Transverse colon (tissue), 4 donors: ENCODE data around the gene HTR3B. TPM values are rescaled to one million over a fixed set of nuclear protein-coding genes. Genes with fewer than 3 reads are reported as not detected.

Experiments used
- DNase-seq: peaks from one replicate; pipeline ENCODE4 v3.0.0-alpha.2; 2019
- H3K27ac ChIP-seq, 4 donors: fragments of 200-600 bp; sonication (generic); 2 replicates each; pipeline ENCODE4 v1.5.1; 2016 to 2018; ENCODE audit warnings: inconsistent platforms in 4 of 4
- H3K27me3 ChIP-seq: fragments of 200-600 bp; sonication (generic); 2 replicates; pipeline ENCODE4 v1.5.1; 2017; ENCODE audit warnings: inconsistent platforms
- H3K36me3 ChIP-seq, 4 donors: fragments of 200-600 bp; sonication (generic); 2 replicates each; pipeline ENCODE4 v1.5.1; 2017 to 2019; ENCODE audit warnings: inconsistent platforms in 4 of 4
- H3K4me1 ChIP-seq, 4 donors: fragments of 200-600 bp; sonication (generic); 2 replicates each; pipeline ENCODE4 v1.5.1; 2017 to 2020; ENCODE audit warnings: inconsistent platforms in 4 of 4
- H3K4me3 ChIP-seq, 4 donors: fragments of 200-600 bp; sonication (generic); 1 replicate in 1 of 4; 2 replicates in 3 of 4; pipeline versions ENCODE4 v1.5.1 to v1.6.1; 2017 to 2019; ENCODE audit warnings: inconsistent platforms in 4 of 4
- H3K9me3 ChIP-seq, 2 donors: fragments of 200-600 bp; sonication (generic); 2 replicates each; pipeline ENCODE4 v1.5.1; 2017 to 2019; ENCODE audit warnings: inconsistent platforms in 2 of 2
- CTCF ChIP-seq, 5 experiments: fragments of 200-600 bp in 3 of 5; fragments of 450-650 bp in 2 of 5; sonication (generic) in 3 of 5; IDR thresholded peaks; 1 replicate in 2 of 5; 2 replicates in 3 of 5; pipeline ENCODE4 v1.5.1; 2016 to 2017; ENCODE audit warnings: antibody characterized with exemption in 5 of 5, inconsistent platforms in 3 of 5, mild to moderate bottlenecking in 2 of 5, moderate library complexity in 1 of 5
- EP300 ChIP-seq: sonication (generic); formaldehyde crosslinking; IDR thresholded peaks from one replicate; pipeline ENCODE4 v1.6.1; 2017; ENCODE audit warnings: antibody characterized with exemption, low read depth
- POLR2A ChIP-seq: fragments of 450-650 bp; IDR thresholded peaks from one replicate; pipeline ENCODE4 v1.6.1; 2016; ENCODE audit warnings: antibody characterized with exemption, mild to moderate bottlenecking, moderate library complexity
- POLR2AphosphoS5 ChIP-seq, 3 donors: sonication (generic); formaldehyde crosslinking; IDR thresholded peaks; one replicate each; pipeline ENCODE4 v1.6.1; 2016; ENCODE audit warnings: antibody characterized with exemption in 3 of 3
- WGBS, 2 donors: methylation state at CpG; one replicate each; pipeline ENCODE4 v1.1.5; 2018; ENCODE audit warnings: low coverage in 1 of 2; 5-methylcytosine and 5-hydroxymethylcytosine counted together
- in situ Hi-C, 4 donors: fragments of 200-750 bp; cut with MboI; loops; one replicate each; pipeline versions ENCODE4 v1.15.0 to v1.15.1; 2017; ENCODE audit warnings: low sequenced_read_pairs in 3 of 4, low pct_ligation_motif_present in 1 of 4, low pct_unique_long_range_greater_than_20kb in 1 of 4
- intact Hi-C: fragments of 100-400 bp; cut with DNase I; formaldehyde crosslinking; loops from one replicate; pipeline ENCODE4 v1.15.1; 2023; ENCODE audit warnings: low total_unique reads
- total RNA-seq, 4 donors: library from RNA; depleted of rRNA; stranded (reverse); fragments of >200 nt; gene quantifications; one replicate each; pipeline ENCODE4 v1.1.0, GENCODE V29; 2016

Gene HTR3B
- total RNA-seq, 4 donors from 2014 or later: 0.14 TPM; not detected in 3

GRCh38 chr11:113979431-113979830 is 74.8 kb downstream of the HTR3B start:
- Histone ChIP-seq H3K4me1 (peaks cover 0 to 4% (median 0%) of the 10 kb centered on the region in 4 donors), H3K27me3 (peaks cover 20% of the 10 kb centered on the region), H3K4me3 (no peak overlapping the region), H3K9me3 (no peaks in the 10 kb centered on the region), H3K36me3 (no peaks in the 10 kb centered on the region), H3K27ac (no peak overlapping the region)
- 64% methylated on average over 1 of the region's 1 CpG; no CpG with 5 or more reads in 1 of the 2 donors for WGBS, 2 donors
- intact Hi-C loops (no loop called here), in situ Hi-C loops (no loop called here)
- no peak for DNase-seq
- TF ChIP-seq CTCF (IDR thresholded peaks at IDR 0.05): no peak

- Histone ChIP-seq H3K36me3 (no peaks in the 10 kb centered on the region), H3K27me3 (peaks cover 13% of the 10 kb centered on the region), H3K27ac (no peak overlapping the region), H3K4me1 (no peaks in the 10 kb centered on the region), H3K4me3 (no peak overlapping the region), H3K9me3 (no peaks in the 10 kb centered on the region)
- DNase-seq: no peak
- intact Hi-C loops: no loop called here
- TF ChIP-seq POLR2A (no peak), EP300 (no peak), CTCF (IDR thresholded peaks at IDR 0.05) (no peak), POLR2AphosphoS5 (IDR thresholded peaks at IDR 0.05) (no peak)
- in situ Hi-C loops: no loop called here
- 66 to 92% methylated on average over 2 to 6 of the region's 6 CpGs for WGBS, 2 donors
Observed at GRCh38 chr11:113980785-113981184, 76.2 kb downstream of the HTR3B start.

- H3K36me3 ChIP-seq: no peaks in the 10 kb centered on the region
- no peaks in the 10 kb centered on the region for H3K9me3 ChIP-seq
- intact Hi-C loops: no loop called here
- peaks cover 10% of the 10 kb centered on the region for H3K27me3 ChIP-seq
- no peaks in the 10 kb centered on the region for H3K4me1 ChIP-seq
- H3K27ac ChIP-seq: no peak overlapping the region
- DNase-seq: no peak
- TF ChIP-seq POLR2AphosphoS5 (IDR thresholded peaks at IDR 0.05) (no peak), CTCF (IDR thresholded peaks at IDR 0.05) (no peak), EP300 (no peak), POLR2A (no peak)
- in situ Hi-C loops: no loop called here
- H3K4me3 ChIP-seq: no peak overlapping the region
Observed at GRCh38 chr11:113982306-113982705, 77.7 kb downstream of the HTR3B start.

GRCh38 chr11:113984781-113985180 is 80.2 kb downstream of the HTR3B start:
- intact Hi-C loops (no loop called here), in situ Hi-C loops (no loop called here)
- DNase-seq: no peak
- peaks cover 6% of the 10 kb centered on the region for H3K27me3 ChIP-seq
- no peaks in the 10 kb centered on the region for H3K36me3 ChIP-seq
- H3K4me3 ChIP-seq: no peak overlapping the region
- TF ChIP-seq POLR2A (no peak), EP300 (no peak), POLR2AphosphoS5 (IDR thresholded peaks at IDR 0.05) (no peak), CTCF (IDR thresholded peaks at IDR 0.05) (no peak)
- H3K4me1 ChIP-seq: no peaks in the 10 kb centered on the region
- no peaks in the 10 kb centered on the region for H3K9me3 ChIP-seq
- 49 to 66% methylated on average over 5 to 6 of the region's 6 CpGs for WGBS, 2 donors
- H3K27ac ChIP-seq: no peak overlapping the region
